Trophoblast cell (in vitro differentiated cells and primary cell): Measurements from ENCODE around the gene USP53.
"Not testable (repeated sequence)": the region's sequence is repeated elsewhere in the genome, so short reads cannot be mapped to it uniquely, and the experiment has no call there.

Experiments used
- DNase-seq, 2 donors: peaks; one replicate each; pipeline ENCODE4 v3.0.0-alpha.2; 2016
- H2AFZ ChIP-seq: 2 replicates; pipeline ENCODE4 v1.6.1; 2013; ENCODE audit warnings: low read length, moderate library complexity, mild to moderate bottlenecking; ENCODE audit not compliant: insufficient read depth, poor library complexity
- H2AK5ac ChIP-seq: 2 replicates; pipeline ENCODE4 v1.6.1; 2013; ENCODE audit warnings: mild to moderate bottlenecking, low read length
- H2BK120ac ChIP-seq: 2 replicates; pipeline ENCODE4 v1.6.1; 2013; ENCODE audit warnings: low read length, mild to moderate bottlenecking, moderate library complexity; ENCODE audit not compliant: insufficient read depth, poor library complexity
- H2BK12ac ChIP-seq: 2 replicates; pipeline ENCODE4 v1.6.1; 2013; ENCODE audit warnings: mild to moderate bottlenecking, low read length, moderate library complexity
- H2BK5ac ChIP-seq: 2 replicates; pipeline ENCODE4 v1.6.1; 2013; ENCODE audit warnings: low read length, low read depth, moderate library complexity, mild to moderate bottlenecking; ENCODE audit not compliant: poor library complexity
- H3K14ac ChIP-seq: 2 replicates; pipeline ENCODE4 v1.6.1; 2013; ENCODE audit warnings: mild to moderate bottlenecking, low read length
- H3K18ac ChIP-seq: 2 replicates; pipeline ENCODE4 v1.6.1; 2013; ENCODE audit warnings: mild to moderate bottlenecking, low read length
- H3K23ac ChIP-seq: 2 replicates; pipeline ENCODE4 v1.6.1; 2013; ENCODE audit warnings: low read length
- H3K27ac ChIP-seq: 2 replicates; pipeline ENCODE4 v1.5.1; 2013; ENCODE audit warnings: low read depth, mild to moderate bottlenecking, inconsistent platforms, low read length, moderate library complexity
- H3K27me3 ChIP-seq: 2 replicates; pipeline ENCODE4 v1.6.1; 2013; ENCODE audit warnings: inconsistent platforms, mild to moderate bottlenecking, low read length, moderate library complexity; ENCODE audit not compliant: insufficient read depth
- H3K36me3 ChIP-seq, 2 experiments: 1 replicate in 1 of 2; 2 replicates in 1 of 2; pipeline ENCODE4 v1.6.1; 2013; ENCODE audit warnings: low read length in 2 of 2, mild to moderate bottlenecking in 2 of 2, moderate library complexity in 1 of 2; ENCODE audit not compliant: insufficient read depth in 2 of 2, control insufficient read depth in 1 of 2
- H3K4ac ChIP-seq: 2 replicates; pipeline ENCODE4 v1.6.1; 2013; ENCODE audit warnings: low read depth, mild to moderate bottlenecking, low read length, moderate library complexity
- H3K4me1 ChIP-seq, 2 experiments: 1 replicate in 1 of 2; 2 replicates in 1 of 2; pipeline ENCODE4 v1.6.1; 2013; ENCODE audit warnings: low read length in 2 of 2, mild to moderate bottlenecking in 2 of 2, moderate library complexity in 1 of 2; ENCODE audit not compliant: insufficient read depth in 2 of 2, control insufficient read depth in 1 of 2
- H3K4me2 ChIP-seq: 2 replicates; pipeline ENCODE4 v1.6.1; 2013; ENCODE audit warnings: inconsistent platforms, mild to moderate bottlenecking, low read length, moderate library complexity
- H3K4me3 ChIP-seq: 2 replicates; pipeline ENCODE4 v1.5.1; 2013; ENCODE audit warnings: mild to moderate bottlenecking, low read depth, low read length, inconsistent platforms
- H3K79me1 ChIP-seq: one replicate; pipeline ENCODE4 v1.6.1; 2013; ENCODE audit warnings: low read length
- H3K79me2 ChIP-seq: 2 replicates; pipeline ENCODE4 v1.6.1; 2013; ENCODE audit warnings: low read length, mild to moderate bottlenecking; ENCODE audit not compliant: control insufficient read depth, insufficient read depth, poor library complexity
- H3K9ac ChIP-seq: 2 replicates; pipeline ENCODE4 v1.6.1; 2013; ENCODE audit warnings: mild to moderate bottlenecking, low read length
- H3K9me3 ChIP-seq: 2 replicates; pipeline ENCODE4 v1.6.1; 2013; ENCODE audit warnings: low read depth, mild to moderate bottlenecking, control low read depth, inconsistent platforms, low read length; ENCODE audit not compliant: insufficient read depth
- H4K12ac ChIP-seq: 2 replicates; pipeline ENCODE4 v1.6.1; 2013; ENCODE audit warnings: low read depth, mild to moderate bottlenecking, low read length, moderate library complexity
- H4K8ac ChIP-seq: 2 replicates; pipeline ENCODE4 v1.6.1; 2013; ENCODE audit warnings: low read depth, mild to moderate bottlenecking, low read length, moderate library complexity
- H4K91ac ChIP-seq: one replicate; pipeline ENCODE4 v1.6.1; 2013; ENCODE audit warnings: low read depth, mild to moderate bottlenecking, low read length, moderate library complexity
- WGBS: extraction: QIAGEN DNeasy Blood & Tissue Kit; methylation state at CpG from one replicate; pipeline ENCODE4 v1.1.7; 2013; ENCODE audit warnings: missing lambda C conversion rate; ENCODE audit not compliant: insufficient read length, insufficient coverage; ENCODE audit errors: extremely low coverage; 5-methylcytosine and 5-hydroxymethylcytosine counted together

USP53 gene

DNA sequence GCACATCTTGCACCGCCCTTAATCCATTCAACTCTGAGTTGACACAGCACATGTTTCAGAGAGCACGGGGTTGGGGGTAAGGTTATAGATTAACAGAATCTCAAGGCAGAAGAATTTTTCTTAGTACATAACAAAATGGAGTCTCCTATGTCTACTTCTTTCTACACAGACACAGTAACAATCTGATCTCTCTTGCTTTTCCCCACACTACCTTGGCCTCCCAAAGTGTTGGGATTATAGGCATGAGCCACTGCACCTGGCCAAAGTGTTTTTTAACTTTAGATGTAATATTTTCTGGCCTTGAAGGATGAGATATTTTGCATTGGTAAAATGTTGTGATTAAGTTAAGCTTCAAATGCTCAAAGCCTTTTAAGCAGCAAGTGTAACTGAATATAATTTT, 130.8 kb downstream of the USP53 start:
- not testable (repeated sequence) for H3K9me3 ChIP-seq

More for the DNA sequence above, 130.8 kb downstream of the USP53 start:
- H4K8ac ChIP-seq, H2BK5ac ChIP-seq, DNase-seq, H3K27ac ChIP-seq, H4K91ac ChIP-seq, H2AK5ac ChIP-seq, H3K4me3 ChIP-seq, H3K9ac ChIP-seq, H3K4me2 ChIP-seq, H4K12ac ChIP-seq, H3K18ac ChIP-seq, H3K36me3 ChIP-seq, H2AFZ ChIP-seq, H3K4ac ChIP-seq, H2BK120ac ChIP-seq, H3K4me1 ChIP-seq, H3K14ac ChIP-seq, H3K23ac ChIP-seq, H3K27me3 ChIP-seq, H2BK12ac ChIP-seq, H3K79me1 ChIP-seq, H3K79me2 ChIP-seq: not testable (repeated sequence)
- no CpG with 5 or more reads among the region's 2 CpGs for WGBS
